Keratinocyte (primary cell): Measurements from ENCODE around the gene CD276.
A peak's percentile ranks its signal among the peaks of the same experiment; 100 is the strongest.

Experiments
- CTCF ChIP-seq, 3 experiments: IDR thresholded peaks in 1 of 3; conservative IDR thresholded peaks in 1 of 3; optimal IDR thresholded peaks in 1 of 3; 2 replicates in 2 of 3; 3 replicates in 1 of 3; pipeline versions ENCODE3 to v1.5.1; 2011; ENCODE audit warnings: low read length in 3 of 3, mild to moderate bottlenecking in 3 of 3, moderate library complexity in 2 of 3, control low read depth in 1 of 3, inconsistent platforms in 1 of 3; ENCODE audit not compliant: insufficient read depth in 2 of 3; ENCODE audit errors: extremely low read depth in 1 of 3
- EZH2 ChIP-seq: IDR thresholded peaks from one replicate; pipeline ENCODE4 v1.6.1; 2012; ENCODE audit warnings: inconsistent platforms, mild to moderate bottlenecking, low read length, moderate library complexity

DNA sequence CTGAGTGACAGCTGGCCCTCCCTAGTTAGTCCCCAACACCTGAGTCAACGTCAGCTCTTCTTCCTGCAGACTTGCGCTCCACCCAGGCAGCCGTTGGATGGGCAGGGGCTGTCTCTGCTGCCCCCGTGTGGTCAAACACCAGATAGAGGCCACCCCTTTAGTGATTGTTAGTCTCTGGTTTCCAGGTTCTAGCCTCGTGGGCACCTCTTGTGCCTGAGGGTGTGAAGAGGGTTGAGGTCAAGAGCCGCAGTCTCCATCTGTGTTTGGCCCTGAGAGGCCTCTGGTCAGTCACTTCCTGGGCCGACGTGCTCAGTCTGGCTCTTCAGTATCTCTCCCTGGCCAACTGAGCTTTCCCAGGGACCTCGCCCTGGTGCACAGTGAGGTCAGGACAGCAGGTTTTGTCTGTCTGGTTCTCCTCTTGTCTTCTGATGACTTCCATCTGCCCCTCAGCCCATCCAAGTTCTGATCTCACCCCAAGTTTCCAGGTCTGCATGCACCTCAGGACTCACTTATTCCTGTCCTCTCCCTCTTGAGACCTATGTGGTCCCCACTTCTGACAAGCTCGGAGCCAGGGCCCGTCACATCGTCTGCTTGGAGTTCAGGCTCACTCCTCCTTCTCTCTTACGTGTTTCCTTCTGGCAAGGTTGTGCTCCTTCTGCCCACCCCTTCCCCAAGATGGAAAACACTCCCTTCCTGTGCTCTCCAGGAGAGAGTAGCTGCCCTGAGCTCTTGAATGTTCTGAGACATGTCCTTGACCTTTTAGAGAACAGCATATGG is 20.9 kb downstream of the CD276 start:
- TF ChIP-seq CTCF (optimal IDR thresholded peaks at IDR 0.05 in 1 of 3, IDR thresholded peaks at IDR 0.05 in 1 of 3, conservative IDR thresholded peaks at IDR 0.05 in 1 of 3; ENCODE audit: extremely low read depth in 1 of 3, insufficient read depth in 2 of 3, low read length in 3 of 3) (peak; percentile 84 to 89 (median 87)), EZH2 (no peak)
